GM12873 (cell line): ENCODE measurements around the gene NLN.

Experiments used
- TF ChIP-seq, protein P1 (sequence below): IDR thresholded peaks from 2 replicates; pipeline ENCODE4 v1.5.1; 2012; ENCODE audit warnings: low read depth, mild to moderate bottlenecking, moderate library complexity, low read length, control low read depth; ENCODE audit not compliant: insufficient read depth; ENCODE audit errors: missing control alignments

NLN gene

DNA sequence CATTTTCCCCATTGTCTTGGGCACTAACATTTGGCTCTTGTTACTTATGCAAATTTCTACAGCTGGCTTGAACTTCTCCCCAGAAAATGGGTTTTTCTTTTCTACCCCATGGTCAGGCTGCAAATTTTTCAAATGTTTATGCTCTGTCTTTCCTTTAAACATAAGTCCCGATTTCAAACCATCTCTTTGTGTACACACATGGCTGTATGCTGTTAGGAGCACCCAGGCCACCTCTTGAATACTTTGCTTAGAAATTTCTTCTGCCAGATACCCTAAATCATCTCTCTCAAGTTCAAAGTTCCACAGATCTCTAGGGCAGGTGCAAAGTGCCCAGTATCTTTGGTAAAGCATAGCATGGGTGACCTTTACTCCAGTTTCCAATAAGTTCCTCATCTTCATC, 45.6 kb downstream of the NLN start:
- TF ChIP-seq, protein P1, sequence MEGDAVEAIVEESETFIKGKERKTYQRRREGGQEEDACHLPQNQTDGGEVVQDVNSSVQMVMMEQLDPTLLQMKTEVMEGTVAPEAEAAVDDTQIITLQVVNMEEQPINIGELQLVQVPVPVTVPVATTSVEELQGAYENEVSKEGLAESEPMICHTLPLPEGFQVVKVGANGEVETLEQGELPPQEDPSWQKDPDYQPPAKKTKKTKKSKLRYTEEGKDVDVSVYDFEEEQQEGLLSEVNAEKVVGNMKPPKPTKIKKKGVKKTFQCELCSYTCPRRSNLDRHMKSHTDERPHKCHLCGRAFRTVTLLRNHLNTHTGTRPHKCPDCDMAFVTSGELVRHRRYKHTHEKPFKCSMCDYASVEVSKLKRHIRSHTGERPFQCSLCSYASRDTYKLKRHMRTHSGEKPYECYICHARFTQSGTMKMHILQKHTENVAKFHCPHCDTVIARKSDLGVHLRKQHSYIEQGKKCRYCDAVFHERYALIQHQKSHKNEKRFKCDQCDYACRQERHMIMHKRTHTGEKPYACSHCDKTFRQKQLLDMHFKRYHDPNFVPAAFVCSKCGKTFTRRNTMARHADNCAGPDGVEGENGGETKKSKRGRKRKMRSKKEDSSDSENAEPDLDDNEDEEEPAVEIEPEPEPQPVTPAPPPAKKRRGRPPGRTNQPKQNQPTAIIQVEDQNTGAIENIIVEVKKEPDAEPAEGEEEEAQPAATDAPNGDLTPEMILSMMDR = no peak

DNA sequence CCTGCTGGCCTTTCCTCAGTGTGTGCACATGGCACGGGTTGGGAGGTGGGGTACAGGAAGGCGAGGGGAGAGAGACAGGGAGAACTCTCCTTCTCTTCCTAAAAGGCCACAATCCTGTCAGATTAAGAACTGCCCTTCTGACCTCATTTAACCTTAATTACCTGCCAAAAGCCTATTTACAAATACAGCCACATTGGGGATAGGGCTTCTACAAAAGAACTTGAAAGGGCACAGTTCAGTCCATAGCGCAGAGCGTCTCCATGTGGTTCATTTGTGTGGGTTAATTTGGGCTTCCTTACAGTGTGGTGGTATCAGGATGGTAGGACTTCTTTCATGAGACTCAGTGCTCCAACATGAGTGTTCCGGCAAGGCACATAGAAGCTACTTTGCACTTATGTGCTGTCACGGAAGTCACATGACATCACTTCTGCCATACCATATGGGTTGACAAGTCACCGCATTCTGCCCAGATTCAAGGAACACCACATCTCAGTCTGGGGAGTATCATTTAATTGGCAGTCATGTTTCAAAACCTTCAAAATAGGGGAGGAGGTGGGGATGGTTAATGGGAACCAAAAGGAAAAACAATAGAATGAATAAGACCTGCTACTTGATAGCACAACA, 46.8 kb downstream of the NLN start:
- TF ChIP-seq, protein P1 = no peak

DNA sequence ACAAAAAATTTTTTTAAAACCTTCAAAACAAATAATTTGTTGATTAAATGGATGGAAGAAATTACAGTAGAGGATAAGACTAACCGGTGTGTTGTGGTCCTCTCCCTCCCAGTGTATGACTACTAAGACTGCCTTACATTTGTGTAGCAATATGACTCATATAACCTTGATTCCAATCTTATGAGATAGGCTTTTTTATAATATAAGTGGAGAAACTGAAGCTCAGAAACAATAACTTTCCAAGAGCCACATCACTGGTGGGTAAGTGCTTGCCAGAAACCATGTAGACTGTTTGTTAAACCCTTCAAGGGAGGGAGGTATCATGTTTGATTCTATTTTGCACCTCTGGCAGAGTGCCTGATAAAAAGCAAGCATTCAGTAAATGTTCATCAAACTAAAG, 47.5 kb downstream of the NLN start:
- TF ChIP-seq, protein P1 = no peak

DNA sequence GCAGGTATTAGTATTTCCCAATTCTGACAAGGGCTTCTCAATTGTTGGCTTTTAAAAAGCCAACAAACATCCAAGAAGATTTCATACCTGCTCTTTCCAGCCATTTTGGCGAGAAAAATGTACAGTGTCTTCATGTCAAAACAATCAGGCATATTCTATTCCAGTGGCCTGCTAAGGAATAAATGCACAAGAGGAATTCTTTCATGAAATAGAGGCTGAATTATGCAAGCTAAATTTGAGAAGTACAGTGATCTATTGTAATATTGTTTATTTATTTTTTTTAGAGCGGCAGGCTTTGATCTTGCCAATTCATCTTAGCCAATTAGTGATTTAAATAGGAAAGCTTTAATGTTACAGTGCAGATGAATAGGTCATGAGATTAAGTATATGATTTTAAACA, 49.3 kb downstream of the NLN start:
- TF ChIP-seq, protein P1 = no peak

DNA sequence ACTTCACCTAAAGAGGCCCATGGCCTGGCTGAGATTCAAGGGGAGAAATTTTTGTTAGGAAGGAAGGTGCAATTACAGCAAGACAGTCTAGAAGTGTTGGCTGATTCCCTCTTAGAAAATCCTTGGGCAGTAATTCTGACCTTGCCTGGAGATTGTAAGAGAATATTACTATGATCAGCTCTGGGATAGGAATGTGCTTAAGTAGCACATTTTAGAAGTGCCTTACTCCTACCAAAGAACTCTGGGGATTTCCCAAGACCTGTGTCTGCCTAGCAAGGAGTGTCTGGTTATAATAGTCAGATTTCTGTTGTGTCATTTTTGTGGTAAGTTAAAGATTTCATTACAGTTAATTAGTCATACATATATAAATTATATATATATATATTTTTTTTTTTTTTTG, 52.3 kb downstream of the NLN start:
- TF ChIP-seq, protein P1 = no peak

DNA sequence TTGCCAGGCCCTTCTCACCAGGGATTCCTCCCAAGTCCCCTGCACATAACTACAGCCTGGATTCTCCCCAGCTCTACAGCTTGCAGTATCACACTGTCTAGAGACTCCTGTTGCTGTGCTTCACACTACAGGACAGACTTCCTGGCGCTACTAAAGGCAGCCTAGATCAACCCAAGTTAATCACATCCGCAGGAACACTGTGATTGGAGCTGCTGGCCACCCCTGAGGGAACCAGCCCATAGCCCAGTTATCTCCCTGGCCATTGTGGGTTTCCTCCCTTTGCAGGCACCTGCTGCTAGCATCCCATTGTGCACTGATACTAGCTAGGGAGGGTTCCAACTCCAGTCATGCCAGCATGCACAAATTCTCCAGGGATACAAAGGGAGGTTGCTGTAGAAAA, 53.5 kb downstream of the NLN start:
- TF ChIP-seq, protein P1 = no peak

DNA sequence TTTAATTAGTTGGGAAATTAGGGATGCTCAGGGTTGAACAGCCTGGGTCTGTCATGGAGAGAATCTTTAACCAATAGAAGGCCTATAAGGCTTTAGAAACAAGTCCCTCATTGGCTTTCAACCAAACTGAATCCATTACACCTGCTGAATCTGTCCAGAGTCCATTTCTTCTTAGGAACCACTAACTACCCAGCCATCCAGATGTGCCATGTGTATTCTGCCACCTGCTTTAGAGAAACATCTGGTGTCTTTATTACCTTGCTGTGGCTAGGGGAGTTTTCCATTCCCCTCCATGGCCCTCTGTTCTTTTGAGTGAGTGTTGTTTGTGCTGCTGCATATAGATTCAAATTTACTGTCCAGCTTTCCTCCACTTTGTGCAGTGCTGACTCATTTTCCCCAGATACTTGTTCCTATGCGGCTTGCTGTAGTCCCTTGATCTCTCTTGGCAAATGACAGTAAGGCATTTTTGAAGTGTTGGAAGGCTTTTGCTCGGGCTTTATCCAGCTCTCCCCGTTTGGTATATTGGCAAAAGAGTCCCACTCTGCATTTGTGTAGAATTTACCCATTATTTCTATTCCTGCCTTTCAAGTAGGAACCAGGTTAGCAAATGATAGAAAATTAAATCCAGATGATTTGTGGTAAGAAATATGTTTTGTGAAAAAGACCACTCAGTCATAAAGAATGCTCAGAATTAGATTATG, 54.6 kb downstream of the NLN start:
- TF ChIP-seq, protein P1 = no peak
